ENCODE data around the gene LRP2. TPM values are rescaled to one million over a fixed set of nuclear protein-coding genes. Genes with fewer than 3 reads are reported as not detected.

The LRP2 gene
- total and polyA plus RNA-seq, 2 experiments from 2014 or later, result 8.1 to 38.3 TPM

- H3K4me2 ChIP-seq, result no peak overlapping the region
Observed at GRCh38 chr2:169158874-169159273, 203.5 kb downstream of the LRP2 start.

GRCh38 chr2:169146220-169146619 is 216.1 kb downstream of the LRP2 start:
- Histone ChIP-seq H3K27ac (no peak overlapping the region), H3K9me2 (replicated peaks; ENCODE audit: insufficient read depth) (no peaks in the 10 kb centered on the region), H3K36me3 (replicated peaks; ENCODE audit: insufficient read depth, low read depth) (no peaks in the 10 kb centered on the region), H3K27me3 (no peaks in the 10 kb centered on the region), H4K20me1 (ENCODE audit: insufficient read depth, poor library complexity, severe bottlenecking) (no peaks in the 10 kb centered on the region), H3K9me3 (ENCODE audit: low read depth) (no peaks in the 10 kb centered on the region), H3K4me3 (no peak overlapping the region), H3K4me1 (ENCODE audit: insufficient read depth) (no peaks in the 10 kb centered on the region), H3K4me2 (no peak overlapping the region), H2AFZ (no peak overlapping the region), H3K79me2 (no peaks in the 10 kb centered on the region)
- TF ChIP-seq EZH2phosphoT487 (IDR thresholded peaks at IDR 0.05; ENCODE audit: low read depth, severe bottlenecking, unreplicated experiment) (no peak), EZH2 (IDR thresholded peaks at IDR 0.05; ENCODE audit: borderline replicate concordance) (no peak), CTCF (IDR thresholded peaks at IDR 0.05; ENCODE audit: poor library complexity) (no peak)
- WGBS (ENCODE audit: low lambda C conversion rate, missing lambda C conversion rate), result 93% methylated on average over 2 of the region's 2 CpGs
- no peak for DNase-seq (ENCODE audit: low spot score)

More at GRCh38 chr2:169158874-169159273, 203.5 kb downstream of the LRP2 start:
- Histone ChIP-seq H3K27ac (no peak overlapping the region), H3K36me3 (replicated peaks; ENCODE audit: insufficient read depth, low read depth) (no peaks in the 10 kb centered on the region), H3K4me3 (no peak overlapping the region), H3K79me2 (no peaks in the 10 kb centered on the region), H3K4me1 (ENCODE audit: insufficient read depth) (no peaks in the 10 kb centered on the region), H3K9me3 (ENCODE audit: low read depth) (no peaks in the 10 kb centered on the region), H4K20me1 (ENCODE audit: insufficient read depth, poor library complexity, severe bottlenecking) (no peaks in the 10 kb centered on the region), H3K9me2 (replicated peaks; ENCODE audit: insufficient read depth) (no peaks in the 10 kb centered on the region), H2AFZ (no peak overlapping the region), H3K27me3 (no peaks in the 10 kb centered on the region)
- WGBS (ENCODE audit: low lambda C conversion rate, missing lambda C conversion rate), result 45% methylated on average over 1 of the region's 1 CpG
- DNase-seq (ENCODE audit: low spot score), result no peak
- TF ChIP-seq EZH2 (IDR thresholded peaks at IDR 0.05; ENCODE audit: borderline replicate concordance) (no peak), CTCF (IDR thresholded peaks at IDR 0.05; ENCODE audit: poor library complexity) (no peak), EZH2phosphoT487 (IDR thresholded peaks at IDR 0.05; ENCODE audit: low read depth, severe bottlenecking, unreplicated experiment) (no peak)

GRCh38 chr2:169143998-169144397 is 218.3 kb downstream of the LRP2 start:
- no peaks in the 10 kb centered on the region for H4K20me1 ChIP-seq (ENCODE audit: insufficient read depth, poor library complexity, severe bottlenecking)
- no peak overlapping the region for H3K27ac ChIP-seq
- no peaks in the 10 kb centered on the region for H3K9me3 ChIP-seq (ENCODE audit: low read depth)
- H3K79me2 ChIP-seq, result no peaks in the 10 kb centered on the region
- no peaks in the 10 kb centered on the region for H3K9me2 ChIP-seq (replicated peaks; ENCODE audit: insufficient read depth)
- no peaks in the 10 kb centered on the region for H3K36me3 ChIP-seq (replicated peaks; ENCODE audit: insufficient read depth, low read depth)
- no peaks in the 10 kb centered on the region for H3K4me1 ChIP-seq (ENCODE audit: insufficient read depth)
- H3K4me2 ChIP-seq, result no peak overlapping the region
- no peak for DNase-seq (ENCODE audit: low spot score)
- WGBS (ENCODE audit: low lambda C conversion rate, missing lambda C conversion rate), result 87% methylated on average over 3 of the region's 3 CpGs
- no peak overlapping the region for H2AFZ ChIP-seq
- H3K4me3 ChIP-seq, result no peak overlapping the region
- no peak for TF ChIP-seq EZH2phosphoT487 (IDR thresholded peaks at IDR 0.05; ENCODE audit: low read depth, severe bottlenecking, unreplicated experiment)
- no peak for TF ChIP-seq EZH2 (IDR thresholded peaks at IDR 0.05; ENCODE audit: borderline replicate concordance)
- no peak for TF ChIP-seq CTCF (IDR thresholded peaks at IDR 0.05; ENCODE audit: poor library complexity)
- no peaks in the 10 kb centered on the region for H3K27me3 ChIP-seq

All from hepatocyte (in vitro differentiated cells).